GM06990 (cell line): ENCODE measurements around the gene ZNF106.

Experiments used
- DNase-seq: peaks from one replicate; pipeline ENCODE4 v3.0.0-alpha.2; 2011; ENCODE audit not compliant: insufficient read length; ENCODE audit errors: extremely low read depth
- H3K27me3 ChIP-seq: replicated peaks from 2 replicates; pipeline ENCODE4 v1.6.0; 2011; ENCODE audit warnings: low read length; ENCODE audit not compliant: control insufficient read depth, insufficient read depth
- H3K36me3 ChIP-seq: 2 replicates; pipeline ENCODE4 v1.5.1; 2011; ENCODE audit warnings: low read length; ENCODE audit not compliant: control insufficient read depth, insufficient read depth
- H3K4me3 ChIP-seq: replicated peaks from 2 replicates; pipeline ENCODE4 v1.5.1; 2011; ENCODE audit warnings: low read depth, mild to moderate bottlenecking, control low read depth, low read length
- TF ChIP-seq, protein P1 (sequence below): IDR thresholded peaks from 2 replicates; pipeline ENCODE4 v1.5.1; 2011; ENCODE audit warnings: low read length, control low read depth, mild to moderate bottlenecking, inconsistent platforms; ENCODE audit not compliant: insufficient read depth, poor library complexity, severe bottlenecking

The ZNF106 gene

DNA sequence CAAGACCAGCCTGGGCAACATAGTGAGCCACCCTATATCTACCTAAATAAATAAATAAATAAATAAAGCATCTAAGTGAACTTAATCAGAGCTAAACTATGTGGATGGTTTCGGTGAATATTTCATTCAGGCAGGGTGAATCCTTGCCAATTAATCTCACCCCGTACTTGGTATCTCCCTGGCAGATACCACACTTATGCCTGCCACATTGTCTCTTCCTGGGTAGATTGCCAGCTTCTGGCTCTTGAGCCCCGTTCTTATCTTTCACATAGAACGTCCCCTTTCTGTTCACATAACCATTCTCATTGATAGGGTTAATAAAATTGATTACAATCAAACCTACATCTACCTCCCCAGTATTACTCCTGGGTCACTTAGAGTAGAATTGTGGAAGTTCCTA lies 11.5 kb upstream of the ZNF106 start:
- H3K36me3 ChIP-seq, result no peaks in the 10 kb centered on the region
- H3K4me3 ChIP-seq, result no peak overlapping the region
- TF ChIP-seq, protein P1, sequence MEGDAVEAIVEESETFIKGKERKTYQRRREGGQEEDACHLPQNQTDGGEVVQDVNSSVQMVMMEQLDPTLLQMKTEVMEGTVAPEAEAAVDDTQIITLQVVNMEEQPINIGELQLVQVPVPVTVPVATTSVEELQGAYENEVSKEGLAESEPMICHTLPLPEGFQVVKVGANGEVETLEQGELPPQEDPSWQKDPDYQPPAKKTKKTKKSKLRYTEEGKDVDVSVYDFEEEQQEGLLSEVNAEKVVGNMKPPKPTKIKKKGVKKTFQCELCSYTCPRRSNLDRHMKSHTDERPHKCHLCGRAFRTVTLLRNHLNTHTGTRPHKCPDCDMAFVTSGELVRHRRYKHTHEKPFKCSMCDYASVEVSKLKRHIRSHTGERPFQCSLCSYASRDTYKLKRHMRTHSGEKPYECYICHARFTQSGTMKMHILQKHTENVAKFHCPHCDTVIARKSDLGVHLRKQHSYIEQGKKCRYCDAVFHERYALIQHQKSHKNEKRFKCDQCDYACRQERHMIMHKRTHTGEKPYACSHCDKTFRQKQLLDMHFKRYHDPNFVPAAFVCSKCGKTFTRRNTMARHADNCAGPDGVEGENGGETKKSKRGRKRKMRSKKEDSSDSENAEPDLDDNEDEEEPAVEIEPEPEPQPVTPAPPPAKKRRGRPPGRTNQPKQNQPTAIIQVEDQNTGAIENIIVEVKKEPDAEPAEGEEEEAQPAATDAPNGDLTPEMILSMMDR, result no peak
- no peaks in the 10 kb centered on the region for H3K27me3 ChIP-seq
- no peak for DNase-seq

GRCh38 chr15:42499858-42500609 lies 9.1 kb upstream of the ZNF106 start:
- TF ChIP-seq, protein P1, result no peak
- no peak for DNase-seq
- H3K27me3 ChIP-seq, result no peaks in the 10 kb centered on the region
- H3K36me3 ChIP-seq, result no peaks in the 10 kb centered on the region
- H3K4me3 ChIP-seq, result no peak overlapping the region

- Histone ChIP-seq H3K4me3 (no peak overlapping the region), H3K36me3 (no peaks in the 10 kb centered on the region), H3K27me3 (no peaks in the 10 kb centered on the region)
- DNase-seq, result peak; percentile 24
- TF ChIP-seq, protein P1, result no peak
Measured at GRCh38 chr15:42498212-42499068, 7.5 kb upstream of the ZNF106 start.

DNA sequence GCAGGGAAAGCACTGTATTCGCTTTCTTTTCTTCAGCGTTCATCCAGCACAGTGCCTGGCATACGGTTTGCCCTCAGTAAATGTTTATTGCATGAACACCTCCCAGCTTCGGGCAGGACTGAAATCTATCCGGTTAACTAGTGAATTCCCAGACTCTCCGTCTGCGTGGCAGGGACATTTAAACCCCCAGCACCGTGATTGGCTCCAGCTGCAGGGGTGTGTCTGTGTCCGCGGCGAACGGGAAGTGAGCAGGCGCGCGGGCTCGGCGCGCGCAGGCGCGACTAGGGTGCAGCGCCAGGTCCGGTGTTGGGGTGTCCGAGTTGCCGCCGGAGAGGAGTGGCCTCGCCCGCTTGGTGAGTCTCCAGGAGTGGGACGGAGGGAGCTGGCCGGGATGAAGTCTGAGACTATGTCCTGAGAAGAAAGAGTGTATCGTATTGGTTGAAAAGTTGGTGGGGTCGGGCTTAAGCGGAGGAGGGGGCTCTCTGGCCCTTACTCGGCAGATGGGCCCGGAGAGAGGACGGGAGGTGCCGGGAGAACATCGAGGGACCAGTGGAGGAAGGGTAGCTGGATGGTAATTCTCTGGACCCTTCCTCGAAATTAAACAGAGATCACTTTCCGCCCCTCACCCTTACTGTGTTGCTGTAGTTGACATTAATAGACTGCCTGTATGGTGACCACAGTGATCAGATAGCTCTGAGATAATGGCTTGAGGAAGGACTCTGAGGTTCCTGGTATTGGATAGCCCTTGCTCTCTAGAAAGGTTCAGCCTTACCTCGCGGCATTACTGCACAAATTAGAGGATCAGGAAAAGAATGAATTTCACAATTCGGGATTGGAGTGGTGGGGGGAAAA lies 4.6 kb upstream of the ZNF106 start, which contains the start of gene SNAP23:
Gene SNAP23, plus strand, starts transcription at position 274 of the 852 bp plus-strand sequence. CDS start 16,213 bp downstream, outside the sequence.
- no peaks in the 10 kb centered on the region for H3K36me3 ChIP-seq

GRCh38 chr15:42494998-42495360 lies 4.0 kb upstream of the ZNF106 start:
- TF ChIP-seq, protein P1, result no peak
- H3K4me3 ChIP-seq, result peak overlapping the region; percentile 70
- no peaks in the 10 kb centered on the region for H3K27me3 ChIP-seq
- H3K36me3 ChIP-seq, result no peaks in the 10 kb centered on the region
- no peak for DNase-seq

More for the DNA sequence above, 4.6 kb upstream of the ZNF106 start, which contains the start of gene SNAP23:
- Histone ChIP-seq H3K27me3 (no peaks in the 10 kb centered on the region), H3K4me3 (peak within 1 kb of the TSS; percentile 70)
- TF ChIP-seq, protein P1, result no peak
- peak; percentile 93 for DNase-seq
